ENCODE results near the gene STAG3. TPM values are rescaled to one million over a fixed set of nuclear protein-coding genes. Genes with fewer than 3 reads are reported as not detected.

STAG3 gene
- total and polyA plus RNA-seq, 9 of the 15 experiments (the other 6 are each of a cell fraction or from before 2014, with no cell fraction given) = 0.54 to 2.5 (median 1.7) TPM

DNA sequence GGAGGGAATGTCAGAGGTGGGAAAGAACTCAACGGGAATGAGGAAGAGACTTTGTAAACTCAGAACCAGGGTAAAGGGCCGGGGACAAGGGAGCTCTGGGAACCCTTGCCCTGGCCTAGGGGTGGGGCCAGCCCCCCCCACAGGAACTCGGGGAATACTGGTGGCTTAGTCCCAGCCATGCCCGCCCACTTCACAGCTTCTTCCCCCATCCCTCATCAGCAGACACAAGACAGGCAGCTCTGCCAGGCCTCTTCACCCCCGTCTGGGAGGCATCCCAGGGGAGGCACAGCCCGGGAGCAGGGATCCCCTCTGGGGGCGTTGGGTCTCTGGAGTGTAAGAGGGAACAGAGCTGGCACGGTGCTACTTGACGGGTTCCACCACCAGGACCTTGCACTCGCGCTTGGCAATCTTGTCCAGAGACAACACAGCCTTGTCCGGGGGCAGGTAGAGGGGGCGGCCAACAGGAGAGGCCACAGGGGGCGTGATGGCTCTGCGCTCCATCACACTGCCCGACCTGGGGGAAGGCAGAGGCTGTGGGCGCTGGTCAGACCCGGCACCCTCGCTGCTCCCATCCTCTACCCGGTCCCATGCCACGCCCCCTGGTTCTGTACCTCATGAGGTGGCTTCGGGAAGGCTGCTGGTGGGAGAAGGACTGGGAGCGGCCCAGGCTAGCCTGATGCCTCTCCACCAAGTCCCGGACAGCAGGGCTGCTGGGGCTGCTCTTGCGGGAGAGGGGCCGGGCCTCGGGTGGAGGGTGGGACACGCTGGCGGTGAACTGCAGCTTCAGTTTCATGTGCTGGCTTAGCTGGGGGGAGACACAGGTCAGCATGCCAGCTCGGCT lies 22.8 kb upstream of the STAG3 start:
- H3K9me1 ChIP-seq (ENCODE audit: control insufficient read depth, insufficient read depth, low read length) = no peaks in the 10 kb centered on the region
- BruUV-seq (replicated peaks) = no TSS peak
- no peak for FAIRE-seq
- H4K20me1 ChIP-seq (replicated peaks; ENCODE audit: control insufficient read depth, insufficient read depth, low read length) = peaks cover 10% of the 10 kb centered on the region
- no peak overlapping the region for H3K4me2 ChIP-seq (ENCODE audit: insufficient read depth, low read length)
- H2AFZ ChIP-seq (ENCODE audit: low read depth, low read length) = no peak overlapping the region
- peak in 1 of 4 experiments; percentile 52 for DNase-seq (ENCODE audit: extremely low read depth in 1 of 4, low spot score in 3 of 4)
- no peaks in the 10 kb centered on the region for H3K9me3 ChIP-seq (replicated peaks; ENCODE audit: control insufficient read depth, insufficient read depth, low read depth, low read length)
- CTCF ChIA-PET (ENCODE audit: low intra/inter-chr PET ratio) = no interaction called here
- peak overlapping the region in 1 of 2 experiments; percentile 46; a peak in 1 of 4 replicates for H3K9ac ChIP-seq (ENCODE audit: insufficient read depth in 1 of 2, low read depth in 2 of 2, low read length in 2 of 2)
- TF ChIP-seq ZNF586 (CRISPR knock-in tag; conservative IDR thresholded peaks at IDR 0.05) (no peak), POLR2AphosphoS5 (IDR thresholded peaks at IDR 0.05; ENCODE audit: control insufficient read depth, insufficient read depth, low read depth, low read length) (peak; percentile 51; the same call in 1 of the 2 replicates), U2AF1 (optimal IDR thresholded peaks at IDR 0.05; ENCODE audit: low read depth, low read length) (no peak), U2AF2 (optimal IDR thresholded peaks at IDR 0.05; ENCODE audit: low read depth, low read length) (no peak), ZBTB17 (CRISPR knock-in tag; IDR thresholded peaks at IDR 0.05) (no peak), POLR2A (conservative IDR thresholded peaks at IDR 0.05) (peak; percentile 21; the same call in 1 of the 2 replicates), HMGN3 (IDR thresholded peaks at IDR 0.05; ENCODE audit: borderline replicate concordance, extremely low read depth, insufficient read length, low read depth, low read length) (peak; percentile 13), RBFOX2 (IDR thresholded peaks at IDR 0.05; ENCODE audit: low read depth, low read length) (peak; percentile 79), XRCC4 (IDR thresholded peaks at IDR 0.05; ENCODE audit: extremely low read depth, insufficient read depth, insufficient read length) (no peak), FIP1L1 (IDR thresholded peaks at IDR 0.05; ENCODE audit: low read depth, low read length, poor library complexity, severe bottlenecking) (peak; percentile 29), POLR2G (IDR thresholded peaks at IDR 0.05; ENCODE audit: low read depth, low read length) (peak; percentile 78; the same call in 1 of the 2 replicates), CBX2 (IDR thresholded peaks at IDR 0.05; ENCODE audit: insufficient read depth, low read length, poor library complexity, severe bottlenecking) (no peak), PHF8 (IDR thresholded peaks at IDR 0.05; ENCODE audit: borderline replicate concordance, low read length) (no peak), EGR1 (conservative IDR thresholded peaks at IDR 0.05) (0 out of 2 replicates have a peak, but pooled peaks have one; percentile 12), ZKSCAN3 (CRISPR knock-in tag; IDR thresholded peaks at IDR 0.05) (no peak), RBM22 (IDR thresholded peaks at IDR 0.05; ENCODE audit: low read depth, low read length, poor library complexity, severe bottlenecking) (peak; percentile 74), ZNF121 (CRISPR knock-in tag; conservative IDR thresholded peaks at IDR 0.05) (no peak), RUNX1 (IDR thresholded peaks at IDR 0.05; ENCODE audit: low read depth) (no peak)
- TF ChIP-seq, protein P1, sequence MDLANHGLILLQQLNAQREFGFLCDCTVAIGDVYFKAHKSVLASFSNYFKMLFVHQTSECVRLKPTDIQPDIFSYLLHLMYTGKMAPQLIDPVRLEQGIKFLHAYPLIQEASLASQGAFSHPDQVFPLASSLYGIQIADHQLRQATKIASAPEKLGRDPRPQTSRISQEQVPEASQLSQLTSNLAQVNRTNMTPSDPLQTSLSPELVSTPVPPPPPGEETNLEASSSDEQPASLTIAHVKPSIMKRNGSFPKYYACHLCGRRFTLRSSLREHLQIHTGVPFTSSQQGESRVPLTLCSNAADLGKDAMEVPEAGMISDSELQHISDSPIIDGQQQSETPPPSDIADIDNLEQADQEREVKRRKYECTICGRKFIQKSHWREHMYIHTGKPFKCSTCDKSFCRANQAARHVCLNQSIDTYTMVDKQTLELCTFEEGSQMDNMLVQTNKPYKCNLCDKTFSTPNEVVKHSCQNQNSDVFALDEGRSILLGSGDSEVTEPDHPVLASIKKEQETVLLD (IDR thresholded peaks at IDR 0.05) = no peak
- POLR2A ChIA-PET = interaction anchor here (0.7 kb wide), 1 partner anchor 9 kb away, joined by 4 read pairs; no protein-coding TSS in a partner anchor
- H3K4me1 ChIP-seq (replicated peaks in 1 of 2; ENCODE audit: control insufficient read depth in 2 of 2, insufficient read depth in 2 of 2, low read length in 2 of 2) = peaks cover 37 to 76% of the 10 kb centered on the region in 2 experiments
- H3K79me2 ChIP-seq (ENCODE audit: control insufficient read depth, insufficient read depth, low read length) = peaks cover 37% of the 10 kb centered on the region
- H3K4me3 ChIP-seq = no peak overlapping the region
- ATAC-seq = no peak
- in situ Hi-C loops (cut with MboI) = no loop called here
- WGBS (ENCODE audit: insufficient coverage, low coverage, missing lambda C conversion rate) = 86% methylated on average over 27 of the region's 30 CpGs
- intact Hi-C loops (cut with micrococcal nuclease) = loop anchor here (5.0 kb wide), 1 partner anchor 117 kb away; no protein-coding TSS in a partner anchor
- H3K27me3 ChIP-seq (ENCODE audit: control insufficient read depth in 2 of 2, insufficient read depth in 2 of 2, low read length in 2 of 2) = no peaks in the 10 kb centered on the region
- H3K36me3 ChIP-seq (ENCODE audit: control insufficient read depth, insufficient read depth, low read length) = peaks cover 64% of the 10 kb centered on the region
- no peak overlapping the region for H3K27ac ChIP-seq (ENCODE audit: extremely low read depth, low read depth, low read length)

Measured in K562 (cell line).